Astrocyte (in vitro differentiated cells and primary cell): ENCODE results near the gene HAUS7. TPM values are rescaled to one million over a fixed set of nuclear protein-coding genes. Genes with fewer than 3 reads are reported as not detected.

Experiments used
- DNase-seq: peaks from one replicate; pipeline ENCODE4 v3.0.0-alpha.2; 2010; ENCODE audit warnings: low read depth
- FAIRE-seq: peaks from 2 replicates; lab custom pipeline; 2011; peaks lifted over from hg19 to GRCh38; lab: Jason Lieb, UNC
- H2AFZ ChIP-seq: 2 replicates; pipeline ENCODE4 v1.6.0; 2012; ENCODE audit warnings: low read depth, low read length, inconsistent platforms
- H3K27ac ChIP-seq: 2 replicates; pipeline ENCODE4 v1.5.1; 2011; ENCODE audit warnings: low read depth, low read length, inconsistent platforms
- H3K27me3 ChIP-seq: 2 replicates; pipeline ENCODE4 v1.6.0; 2011; ENCODE audit warnings: low read length, inconsistent platforms; ENCODE audit not compliant: insufficient read depth
- H3K36me3 ChIP-seq: 2 replicates; pipeline ENCODE4 v1.5.1; 2011; ENCODE audit warnings: low read length, inconsistent platforms; ENCODE audit not compliant: insufficient read depth
- H3K4me1 ChIP-seq: 2 replicates; pipeline ENCODE4 v1.5.1; 2011; ENCODE audit warnings: low read length, inconsistent platforms; ENCODE audit not compliant: insufficient read depth
- H3K4me2 ChIP-seq: 2 replicates; pipeline ENCODE4 v1.6.0; 2012; ENCODE audit warnings: low read length, inconsistent platforms
- H3K4me3 ChIP-seq: 2 replicates; pipeline ENCODE4 v1.5.1; 2011; ENCODE audit warnings: low read depth, mild to moderate bottlenecking, low read length, inconsistent platforms; ENCODE audit not compliant: insufficient read depth
- H3K79me2 ChIP-seq: 2 replicates; pipeline ENCODE4 v1.6.0; 2012; ENCODE audit warnings: mild to moderate bottlenecking, low read length, inconsistent platforms; ENCODE audit not compliant: insufficient read depth
- H3K9ac ChIP-seq: 2 replicates; pipeline ENCODE4 v1.6.0; 2012; ENCODE audit warnings: mild to moderate bottlenecking, low read length, inconsistent platforms
- H3K9me3 ChIP-seq: 2 replicates; pipeline ENCODE4 v1.5.1; 2012; ENCODE audit warnings: low read depth, mild to moderate bottlenecking, low read length, inconsistent platforms; ENCODE audit not compliant: insufficient read depth
- H4K20me1 ChIP-seq: 2 replicates; pipeline ENCODE4 v1.6.0; 2012; ENCODE audit warnings: low read length, inconsistent platforms; ENCODE audit not compliant: insufficient read depth
- H3K27ac Mint-ChIP-seq: one replicate; pipeline ENCODE4 v1.8.0; 2021; ENCODE audit warnings: mild to moderate bottlenecking, mixed read lengths; ENCODE audit not compliant: unreplicated experiment
- H3K27me3 Mint-ChIP-seq: one replicate; pipeline ENCODE4 v1.8.0; 2021; ENCODE audit warnings: low read depth, mixed read lengths; ENCODE audit not compliant: unreplicated experiment
- H3K36me3 Mint-ChIP-seq: one replicate; pipeline ENCODE4 v1.8.0; 2021; ENCODE audit warnings: low read depth, mixed read lengths; ENCODE audit not compliant: unreplicated experiment
- H3K4me1 Mint-ChIP-seq: one replicate; pipeline ENCODE4 v1.8.0; 2021; ENCODE audit warnings: low read depth, mixed read lengths; ENCODE audit not compliant: unreplicated experiment
- H3K4me3 Mint-ChIP-seq: one replicate; pipeline ENCODE4 v1.8.0; 2021; ENCODE audit warnings: mild to moderate bottlenecking, moderate library complexity, mixed read lengths; ENCODE audit not compliant: unreplicated experiment
- H3K9me3 Mint-ChIP-seq: one replicate; pipeline ENCODE4 v1.8.0; 2021; ENCODE audit warnings: mild to moderate bottlenecking, mixed read lengths; ENCODE audit not compliant: unreplicated experiment
- CTCF ChIP-seq: IDR thresholded peaks from 2 replicates; pipeline ENCODE4 v1.5.1; 2011; ENCODE audit warnings: low read depth, mild to moderate bottlenecking, inconsistent platforms, low read length, moderate library complexity; ENCODE audit not compliant: insufficient read depth
- EZH2 ChIP-seq: IDR thresholded peaks from 2 replicates; pipeline ENCODE4 v1.6.1; 2012; ENCODE audit warnings: mild to moderate bottlenecking, low read length, inconsistent platforms; ENCODE audit not compliant: insufficient read depth
- total RNA-seq: library from RNA; stranded (reverse); gene quantifications from 2 replicates; pipeline ENCODE4 v1.2.1, GENCODE V29; 2021

The HAUS7 gene
- total RNA-seq, 1 donor from 2014 or later, result 12.1 TPM

- H3K9me3 Mint-ChIP-seq, result no peaks in the 10 kb centered on the region
- H3K4me1 ChIP-seq, result no peaks in the 10 kb centered on the region
- no peak overlapping the region for H3K27ac Mint-ChIP-seq
- H3K4me1 Mint-ChIP-seq, result no peaks in the 10 kb centered on the region
- H3K27me3 Mint-ChIP-seq, result peaks cover 3% of the 10 kb centered on the region
- no peak for TF ChIP-seq EZH2
- no peak for TF ChIP-seq CTCF
- H3K9me3 ChIP-seq, result no peaks in the 10 kb centered on the region
- H3K36me3 Mint-ChIP-seq, result no peaks in the 10 kb centered on the region
- H3K4me3 ChIP-seq, result no peak overlapping the region
- DNase-seq (no peak), FAIRE-seq (no peak)
- H4K20me1 ChIP-seq, result no peaks in the 10 kb centered on the region
- no peaks in the 10 kb centered on the region for H3K36me3 ChIP-seq
- H3K4me2 ChIP-seq, result no peak overlapping the region
- H3K27me3 ChIP-seq, result no peaks in the 10 kb centered on the region
- H3K79me2 ChIP-seq, result no peaks in the 10 kb centered on the region
- no peak overlapping the region for H2AFZ ChIP-seq
- H3K9ac ChIP-seq, result no peak overlapping the region
- no peak overlapping the region for H3K4me3 Mint-ChIP-seq
- H3K27ac ChIP-seq, result no peak overlapping the region
Measured at GRCh38 chrX:153434801-153435200, 35.6 kb downstream of the HAUS7 start.

- Histone ChIP-seq H2AFZ (no peak overlapping the region), H3K36me3 (no peaks in the 10 kb centered on the region), H3K27ac (no peak overlapping the region), H3K9me3 (no peaks in the 10 kb centered on the region), H3K4me3 (no peak overlapping the region), H3K4me2 (no peak overlapping the region), H3K79me2 (no peaks in the 10 kb centered on the region), H3K4me1 (no peaks in the 10 kb centered on the region), H3K9ac (no peak overlapping the region), H4K20me1 (no peaks in the 10 kb centered on the region), H3K27me3 (no peaks in the 10 kb centered on the region)
- Mint-ChIP-seq H3K27me3 (peaks cover 3% of the 10 kb centered on the region), H3K27ac (no peak overlapping the region), H3K9me3 (no peaks in the 10 kb centered on the region), H3K4me3 (no peak overlapping the region), H3K36me3 (no peaks in the 10 kb centered on the region), H3K4me1 (no peaks in the 10 kb centered on the region)
- no peak for DNase-seq
- no peak for FAIRE-seq
- TF ChIP-seq CTCF, result no peak
- no peak for TF ChIP-seq EZH2
Measured at GRCh38 chrX:153433781-153434285, 36.5 kb downstream of the HAUS7 start.

- DNase-seq, result no peak
- no peaks in the 10 kb centered on the region for H3K9me3 Mint-ChIP-seq
- H3K4me1 Mint-ChIP-seq, result no peaks in the 10 kb centered on the region
- Histone ChIP-seq H3K4me2 (no peak overlapping the region), H3K79me2 (no peaks in the 10 kb centered on the region), H3K27me3 (no peaks in the 10 kb centered on the region), H3K9ac (no peak overlapping the region), H4K20me1 (no peaks in the 10 kb centered on the region), H3K4me1 (no peaks in the 10 kb centered on the region), H2AFZ (no peak overlapping the region), H3K9me3 (no peaks in the 10 kb centered on the region), H3K36me3 (no peaks in the 10 kb centered on the region), H3K4me3 (no peak overlapping the region), H3K27ac (no peak overlapping the region)
- H3K36me3 Mint-ChIP-seq, result no peaks in the 10 kb centered on the region
- H3K27ac Mint-ChIP-seq, result no peak overlapping the region
- H3K4me3 Mint-ChIP-seq, result no peak overlapping the region
- no peak for TF ChIP-seq CTCF
- no peak for TF ChIP-seq EZH2
- no peak for FAIRE-seq
- H3K27me3 Mint-ChIP-seq, result peaks cover 5% of the 10 kb centered on the region
Measured at GRCh38 chrX:153433161-153433680, 37.2 kb downstream of the HAUS7 start.
